Measurements from ENCODE around the gene COG7.
"Not testable (repeated sequence)": the region's sequence is repeated elsewhere in the genome, so short reads cannot be mapped to it uniquely, and the experiment has no call there.

COG7 gene

DNA sequence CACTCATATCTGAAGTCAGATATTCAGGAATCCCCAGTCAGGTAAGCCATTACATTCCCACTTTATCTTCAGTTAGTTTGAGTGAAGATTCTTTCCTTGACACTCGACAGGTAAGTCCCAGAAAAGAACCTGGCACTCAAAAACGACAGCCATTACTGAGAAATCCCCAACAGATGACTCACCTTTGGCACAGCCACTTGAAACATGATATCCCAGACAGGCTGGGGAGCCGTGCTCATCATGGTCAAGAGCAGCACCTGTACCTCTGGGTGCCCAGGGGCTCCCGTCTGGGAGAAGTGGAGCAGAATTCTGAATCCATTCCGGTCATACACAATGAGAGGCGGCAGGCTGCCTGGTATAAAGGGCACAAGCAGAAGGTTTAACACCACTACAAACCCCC lies 16.8 kb upstream of the COG7 start:
- DNase-seq: no peak

DNA sequence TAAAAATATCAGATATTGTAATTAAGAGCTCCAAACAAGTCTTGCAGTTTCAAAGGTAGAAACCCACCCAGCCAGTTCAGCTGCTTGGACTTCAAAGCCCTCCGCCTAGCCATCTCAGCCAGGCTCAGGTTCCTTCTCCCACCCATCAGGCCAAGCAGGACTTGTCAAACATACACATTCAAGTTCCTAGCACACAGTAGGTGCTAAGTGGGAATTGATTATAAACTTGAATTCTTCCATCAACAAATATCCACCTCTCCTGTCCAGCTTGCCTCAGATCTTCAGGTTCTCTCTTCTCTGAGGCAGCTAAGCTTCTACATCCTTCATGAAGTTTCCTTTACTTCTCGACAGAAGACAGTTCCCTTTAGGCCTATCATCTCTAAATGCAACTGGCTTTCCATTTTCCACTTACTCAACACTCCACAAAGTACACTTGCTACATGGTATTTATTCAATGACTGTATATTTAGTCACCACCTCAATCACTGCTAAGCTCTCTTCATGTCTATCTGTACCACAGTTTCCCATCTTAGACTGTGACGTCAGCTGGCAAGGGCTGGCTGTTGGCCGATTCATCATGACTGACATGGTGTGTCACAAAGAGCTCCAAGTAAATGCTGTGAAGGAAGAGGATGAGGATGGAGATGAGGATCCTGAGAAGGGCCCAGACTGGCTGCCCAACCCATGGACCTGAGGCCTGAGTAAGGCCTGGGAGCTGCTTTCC lies 13.3 kb upstream of the COG7 start:
- no peak for DNase-seq

DNA sequence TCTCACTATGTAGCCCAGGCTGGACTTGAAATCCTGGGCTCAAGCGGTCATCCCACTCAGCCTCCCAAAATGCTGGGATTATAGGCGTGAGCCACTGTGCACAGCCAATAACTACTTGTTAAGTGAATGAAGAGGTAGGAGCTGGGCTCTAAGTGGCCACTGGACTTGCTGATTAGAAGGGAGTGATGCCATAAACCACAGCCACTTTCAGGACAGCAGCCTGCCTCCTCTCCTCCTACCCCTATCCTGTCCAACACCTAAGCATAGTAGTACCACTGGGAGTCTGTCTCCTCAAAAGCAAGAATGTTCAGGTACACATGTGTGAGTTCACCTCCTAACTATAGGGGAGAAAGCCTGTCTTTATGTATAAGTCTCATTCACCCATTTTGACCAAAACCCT lies 12.2 kb upstream of the COG7 start:
- no peak for DNase-seq

DNA sequence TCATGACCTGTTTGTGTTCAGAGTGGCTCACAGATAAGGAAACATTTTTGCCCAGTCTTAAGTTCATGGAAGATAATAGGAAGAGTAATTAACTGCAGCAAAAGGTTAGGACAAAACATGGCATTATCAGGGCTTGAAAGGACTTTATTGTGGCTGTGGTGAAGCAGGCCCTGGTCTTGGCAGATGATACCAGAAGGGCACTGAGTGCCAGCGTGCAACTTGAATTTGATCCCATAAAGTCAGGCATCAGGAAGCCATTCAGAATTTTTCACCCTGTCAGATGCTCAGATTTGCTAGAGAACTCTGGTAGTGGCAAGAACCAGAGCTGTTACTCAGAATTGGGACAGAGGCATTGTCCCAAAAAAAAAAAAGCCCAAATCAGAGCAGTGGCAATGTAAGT lies 11.2 kb upstream of the COG7 start:
- DNase-seq: no peak

DNA sequence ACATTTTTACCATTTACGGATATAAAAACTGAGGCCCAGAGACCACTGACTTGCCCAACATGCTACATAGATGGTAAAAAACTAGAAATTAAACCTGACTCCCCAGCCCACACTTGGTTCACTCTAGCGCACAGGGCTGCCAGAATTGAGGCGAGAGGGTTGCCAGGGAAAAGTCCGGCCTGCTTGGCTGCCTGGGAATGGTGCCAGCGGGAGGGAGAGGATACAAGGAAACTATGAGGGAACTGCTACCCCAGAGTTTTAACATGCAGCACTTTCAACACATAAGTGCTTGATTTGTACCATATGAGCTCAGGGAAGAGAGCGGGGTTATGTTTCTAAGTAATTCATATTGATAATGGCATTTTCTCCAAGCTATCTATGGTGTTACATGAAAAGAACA lies 10.0 kb upstream of the COG7 start:
- not testable (repeated sequence) for DNase-seq

DNA sequence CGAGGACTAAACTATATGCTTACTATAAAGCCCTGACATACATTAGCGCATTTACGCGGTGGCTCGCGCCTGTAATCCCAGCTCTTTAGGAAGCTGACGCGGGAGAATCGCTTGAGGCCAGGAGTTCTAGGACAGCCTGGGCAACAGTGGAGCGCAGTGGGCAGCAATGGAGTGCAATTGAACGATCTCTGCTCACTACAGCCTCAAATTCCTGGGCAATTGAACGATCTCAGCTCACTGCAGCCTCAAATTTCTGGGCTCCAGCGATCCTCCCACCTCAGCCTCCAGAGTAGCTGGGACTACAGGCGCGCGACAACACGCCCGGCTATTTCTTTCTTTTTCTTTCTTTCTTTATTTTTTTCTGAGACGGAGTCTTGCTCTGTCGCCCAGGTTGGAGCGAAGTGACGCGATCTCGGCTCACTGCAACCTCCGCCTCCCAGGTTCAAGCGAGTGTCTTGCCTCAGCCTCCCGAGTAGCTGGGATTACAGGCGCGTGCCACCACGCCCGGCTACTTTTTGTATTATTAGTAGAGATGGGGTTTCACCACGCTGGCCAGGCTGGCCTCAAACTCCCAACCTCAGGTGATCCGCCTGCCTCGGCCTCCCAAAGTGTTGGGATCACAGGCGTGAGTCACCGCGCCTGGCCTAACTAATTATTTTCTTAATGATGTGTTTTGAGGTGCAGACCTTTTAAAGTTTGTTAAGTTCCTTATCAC lies 506 bp upstream of the COG7 start:
- DNase-seq: no peak

DNA sequence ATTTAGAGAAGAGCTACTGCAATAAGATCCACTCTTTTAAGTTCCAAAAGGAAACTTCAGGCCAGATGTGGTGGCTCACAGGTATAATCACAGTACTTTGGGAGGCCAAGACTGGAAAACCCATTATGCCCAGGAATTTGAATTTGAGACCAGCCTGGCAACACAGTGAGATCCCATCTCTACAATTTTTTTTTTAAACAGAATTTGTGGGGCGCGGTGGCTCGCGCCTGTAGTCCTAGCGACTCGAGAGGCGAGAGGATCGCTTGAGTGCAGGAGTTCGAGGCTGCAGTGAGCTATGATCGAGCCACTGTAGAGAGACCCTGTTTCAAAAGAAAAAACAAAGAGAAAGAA lies 793 bp downstream of the COG7 start:
- DNase-seq: no peak

DNA sequence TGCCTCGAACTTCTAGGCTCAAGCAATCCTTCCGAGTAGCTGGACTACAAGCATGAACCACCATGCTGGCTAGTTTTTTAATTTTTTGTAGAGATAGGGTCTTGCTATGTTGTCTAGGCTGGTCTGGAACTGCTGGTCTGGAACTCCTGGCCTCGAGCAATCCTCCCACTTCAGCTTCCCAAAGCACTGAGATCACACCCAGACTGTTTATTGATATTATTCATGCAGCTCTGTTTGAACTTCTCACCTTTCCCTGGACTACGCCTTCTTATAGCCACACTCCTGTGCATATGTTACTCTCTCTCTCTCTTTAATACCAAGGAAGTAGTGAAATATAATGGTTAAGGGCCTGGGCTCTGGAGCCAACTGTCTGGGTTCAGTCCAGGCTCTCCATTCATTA lies 4.6 kb downstream of the COG7 start:
- DNase-seq: no peak

DNA sequence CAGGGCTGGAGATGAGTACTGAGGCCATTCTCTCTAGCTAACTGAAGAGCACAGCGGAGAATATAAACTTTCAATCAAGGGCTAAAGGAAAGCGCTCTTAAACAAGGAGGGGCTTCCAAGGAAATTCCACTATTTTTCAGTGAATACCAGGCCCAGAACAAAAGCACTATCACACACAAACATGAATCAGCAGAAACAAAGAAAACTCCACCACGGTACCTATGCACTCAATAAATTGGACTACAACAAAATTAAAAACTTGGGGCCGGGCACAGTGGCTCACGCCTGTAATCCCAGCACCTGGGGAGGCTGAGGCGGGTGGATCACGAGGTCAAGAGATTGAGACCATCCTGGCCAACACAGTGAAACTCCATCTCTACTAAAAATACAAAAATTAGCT lies 15.4 kb downstream of the COG7 start:
- DNase-seq: not testable (repeated sequence)

DNA sequence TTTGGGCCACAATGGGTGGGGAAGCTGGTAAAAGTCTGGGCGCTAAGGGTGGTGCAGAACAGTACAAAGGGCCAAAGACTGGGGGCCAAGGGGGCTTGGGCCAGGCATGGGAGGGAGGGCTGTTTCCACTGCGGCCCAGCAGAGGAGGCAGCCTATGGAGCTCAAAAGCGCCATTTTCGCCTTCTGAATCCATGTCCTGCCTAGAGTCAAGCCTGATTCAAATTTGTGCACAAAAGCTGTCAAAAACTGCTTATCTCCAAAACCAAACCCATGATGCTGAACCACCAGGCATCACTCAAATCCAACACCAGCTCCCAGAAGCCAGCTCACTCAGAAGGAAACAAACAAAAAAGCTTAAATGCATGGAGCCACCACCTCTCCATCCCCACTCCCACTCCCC lies 16.0 kb downstream of the COG7 start:
- no peak for DNase-seq

DNA sequence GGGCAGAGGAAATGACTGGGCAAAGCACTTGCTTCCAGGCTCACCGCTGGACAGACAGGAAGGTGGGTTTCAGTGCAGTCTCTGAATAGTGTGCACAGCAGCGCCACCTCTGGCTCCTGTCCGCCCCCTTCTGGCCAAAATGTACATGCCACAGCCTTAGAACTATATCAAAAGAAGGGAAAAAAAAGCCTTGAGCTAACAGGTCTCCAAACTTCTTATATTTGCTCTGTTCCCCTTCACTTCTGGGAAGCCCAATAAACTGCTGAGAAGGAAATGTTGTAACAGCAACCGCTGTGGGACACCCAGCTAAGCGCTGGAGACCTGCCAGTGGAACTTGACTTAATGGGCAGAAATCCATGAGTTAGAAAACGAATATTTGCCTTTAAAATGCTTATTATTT lies 17.5 kb downstream of the COG7 start:
- DNase-seq: no peak

DNA sequence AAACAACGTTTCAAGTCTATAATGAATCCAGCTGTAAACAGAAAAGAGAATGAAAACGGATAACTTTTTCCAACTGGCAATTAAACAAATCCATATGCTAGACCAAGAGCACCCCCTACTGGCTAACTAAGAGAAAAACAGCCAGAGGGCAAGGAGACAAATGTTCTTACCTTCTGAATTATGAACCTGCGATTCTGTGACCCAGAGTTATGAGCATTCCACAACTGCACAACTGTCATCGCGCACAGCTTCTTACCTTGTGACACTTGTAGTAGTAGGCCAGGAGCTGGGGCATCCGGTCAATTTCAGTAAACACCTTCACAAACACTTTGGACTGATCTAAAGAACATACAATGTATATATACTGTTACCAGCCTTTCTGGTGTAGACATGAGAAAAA lies 18.6 kb downstream of the COG7 start:
- no peak for DNase-seq

DNA sequence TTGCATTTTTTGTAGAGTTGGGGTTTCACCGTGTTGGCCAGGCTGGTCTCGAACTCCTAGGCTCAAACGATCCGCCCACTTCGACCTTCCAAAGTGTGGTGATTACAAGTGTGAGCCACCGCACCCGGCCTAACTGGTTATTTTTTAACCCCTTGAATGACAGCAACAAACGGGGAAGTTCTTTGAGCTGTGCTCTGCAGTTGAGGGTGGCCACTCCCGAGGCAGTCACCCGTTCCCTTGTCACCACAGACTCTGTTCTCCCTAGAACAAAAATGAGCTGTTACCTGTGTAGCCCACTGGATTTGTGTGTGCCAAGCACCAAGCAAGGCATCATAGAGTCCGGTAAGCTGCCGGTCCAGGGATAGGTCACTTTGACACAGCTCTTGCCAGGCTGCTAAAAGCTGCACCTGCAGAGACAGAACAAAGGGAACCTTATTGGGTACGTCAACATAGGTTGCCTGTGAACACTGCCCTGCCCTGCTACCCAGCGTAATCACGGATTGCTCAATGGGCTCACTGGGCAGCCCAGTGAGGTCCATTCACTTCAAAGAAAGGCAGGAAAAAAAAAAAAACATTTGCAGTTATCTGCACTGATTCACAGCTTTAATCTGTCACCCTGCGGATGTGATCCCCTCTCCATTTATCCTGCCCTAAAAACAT lies 19.6 kb downstream of the COG7 start:
- DNase-seq: no peak

DNA sequence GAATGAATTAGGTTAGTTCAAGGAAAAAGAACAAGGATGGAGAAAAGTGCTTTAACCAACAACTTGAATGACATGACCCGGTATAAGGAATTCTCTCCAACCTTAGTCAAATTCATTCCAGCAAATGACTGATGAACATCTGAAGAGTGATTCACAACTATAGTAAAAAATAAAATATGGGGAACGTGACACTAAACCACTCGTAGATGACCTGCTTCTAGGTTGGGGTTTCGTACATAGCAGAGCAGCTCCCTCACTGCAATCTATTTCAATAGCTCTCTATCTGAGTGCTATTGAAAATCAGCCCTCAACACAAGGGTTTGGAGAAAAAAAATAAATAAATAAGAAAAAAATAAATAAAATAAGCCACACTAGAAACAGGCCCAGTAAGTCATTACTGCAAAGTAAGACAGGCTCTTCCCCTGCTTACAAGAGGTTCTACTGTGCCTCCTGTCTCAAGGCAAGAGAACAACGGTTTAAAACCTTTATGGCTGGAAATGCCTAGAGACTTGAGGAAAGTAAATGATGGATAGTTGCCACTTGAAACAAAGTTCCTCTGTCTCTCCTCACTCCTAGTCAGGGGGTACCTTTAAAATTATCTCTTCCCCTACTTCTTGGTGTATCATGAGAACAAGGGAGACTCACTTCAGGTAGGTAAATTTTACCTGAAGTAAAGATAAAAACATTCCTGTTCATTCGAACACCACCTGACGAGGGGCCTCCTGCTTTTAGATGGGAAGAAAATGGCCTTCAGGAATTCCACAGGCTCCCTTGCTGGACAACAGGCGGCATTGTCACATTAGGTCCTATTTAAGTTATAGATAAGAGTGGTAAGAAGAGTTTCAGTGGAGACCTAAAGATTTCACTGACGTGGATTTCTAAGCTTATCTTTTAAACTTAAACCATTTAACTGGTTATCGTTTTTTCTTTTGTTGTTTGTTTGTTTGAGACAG lies 20.5 kb downstream of the COG7 start:
- no peak for DNase-seq

DNA sequence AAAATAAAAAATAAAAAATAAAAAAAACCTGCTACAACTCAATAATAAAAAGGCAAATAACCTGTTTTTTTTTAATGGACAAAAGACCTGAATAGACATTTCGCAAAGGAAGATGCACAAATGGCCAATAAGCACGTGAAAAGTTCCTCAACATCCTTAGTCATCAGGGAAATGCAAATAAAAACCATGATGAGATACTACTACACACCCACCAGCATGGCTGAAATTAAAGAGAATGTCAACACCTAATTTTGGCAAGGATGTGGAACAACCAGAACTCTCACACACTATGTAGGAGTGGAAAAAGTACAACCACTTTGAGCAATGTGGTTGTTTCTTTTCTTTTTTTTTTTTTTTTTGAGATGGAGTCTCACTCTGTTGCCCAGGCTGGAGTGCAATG lies 24.6 kb downstream of the COG7 start:
- DNase-seq: no peak

DNA sequence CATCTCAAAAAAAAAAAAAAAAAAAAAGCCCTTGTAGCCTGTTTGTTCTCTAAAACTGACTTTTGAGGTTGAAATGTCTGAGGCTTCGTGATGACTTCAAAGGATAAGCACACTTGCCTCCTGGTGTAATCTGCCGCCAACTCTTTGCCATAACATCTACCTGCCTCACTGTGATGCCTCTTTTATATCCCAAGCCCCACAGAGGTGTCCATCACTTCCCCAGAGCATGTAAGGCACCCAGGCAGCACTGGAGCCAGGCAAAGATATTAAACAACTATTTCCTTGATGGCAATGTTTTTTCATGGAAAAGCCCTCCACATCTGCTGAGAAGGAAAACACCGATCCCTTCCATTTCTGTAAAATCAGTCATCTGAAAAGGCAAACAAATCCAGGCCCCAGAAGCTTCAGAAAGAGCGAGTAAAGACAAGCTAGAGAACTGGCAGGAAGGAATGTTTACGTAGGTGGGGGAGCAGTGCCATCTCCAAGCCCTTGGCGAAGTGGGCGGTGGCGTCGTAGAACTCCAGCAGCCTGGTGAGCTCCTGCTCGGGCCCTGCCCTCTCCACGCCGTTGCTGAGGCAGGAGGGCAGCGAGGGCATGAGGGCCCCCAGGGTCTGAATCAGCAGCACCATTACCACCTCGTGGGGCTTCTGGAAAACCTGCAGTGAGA lies 28.6 kb downstream of the COG7 start:
- no peak for DNase-seq

DNA sequence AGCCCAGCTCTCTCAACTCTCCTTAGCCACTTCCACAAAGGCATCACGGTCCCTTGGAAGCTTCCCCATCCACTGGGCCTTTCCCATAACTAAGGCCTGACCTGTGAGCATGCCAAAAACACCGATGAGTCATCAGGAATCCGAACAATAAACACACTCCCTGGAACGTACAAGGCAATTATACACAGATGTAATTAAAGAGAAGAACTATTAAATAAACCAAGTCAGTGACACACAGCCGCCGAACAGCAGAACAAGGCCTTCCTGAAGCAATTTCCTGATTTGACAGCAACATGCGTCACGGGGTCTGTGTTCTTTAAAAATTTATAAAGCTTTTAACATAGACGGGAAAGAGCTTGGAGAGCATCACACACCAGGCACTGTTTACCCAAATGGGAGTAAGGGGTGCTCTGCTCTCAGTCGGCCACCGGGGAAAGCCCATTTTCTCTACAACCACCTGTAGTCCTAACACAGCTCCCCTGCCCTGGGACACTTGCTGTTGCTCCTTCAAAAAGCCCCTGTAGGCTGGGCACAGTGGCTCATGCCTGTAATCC lies 29.4 kb downstream of the COG7 start:
- DNase-seq: no peak

DNA sequence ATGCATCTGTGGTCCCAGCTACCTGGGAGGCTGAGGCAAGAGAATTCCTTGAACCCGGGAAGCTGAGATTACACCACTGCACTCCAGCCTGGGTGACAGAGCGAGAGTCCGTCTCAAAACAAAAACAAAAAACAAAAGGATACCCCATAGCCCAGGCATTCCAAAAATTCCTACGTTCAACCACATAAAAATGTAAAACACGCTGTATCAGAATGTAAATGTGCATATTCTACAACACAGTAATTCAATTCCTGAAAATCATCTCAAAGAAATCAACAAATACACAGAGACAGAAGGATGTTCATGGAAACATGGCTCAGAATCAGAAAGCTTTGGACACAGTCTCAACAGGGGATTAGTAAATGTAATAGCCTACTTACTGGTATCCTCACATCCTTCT lies 33.0 kb downstream of the COG7 start:
- DNase-seq: no peak

DNA sequence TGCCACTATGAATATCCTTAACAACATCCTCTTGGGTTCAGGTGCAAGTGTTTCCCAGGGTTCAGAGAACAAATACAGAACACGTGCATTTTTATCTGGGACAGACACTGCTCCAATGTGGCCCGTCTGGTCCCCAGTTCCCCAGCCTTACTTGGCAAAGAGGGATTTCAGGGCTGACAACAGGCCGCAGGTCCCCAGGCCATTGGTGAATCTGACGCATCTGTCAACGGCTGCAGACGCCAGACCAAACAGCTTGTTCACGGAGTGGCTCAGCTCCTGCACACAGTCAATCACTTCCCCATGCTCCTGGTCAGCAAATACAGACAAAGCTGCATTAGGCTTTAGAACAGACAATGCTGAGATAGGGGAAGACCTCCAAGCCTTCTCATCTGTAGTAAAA lies 36.2 kb downstream of the COG7 start:
- no peak for DNase-seq

DNA sequence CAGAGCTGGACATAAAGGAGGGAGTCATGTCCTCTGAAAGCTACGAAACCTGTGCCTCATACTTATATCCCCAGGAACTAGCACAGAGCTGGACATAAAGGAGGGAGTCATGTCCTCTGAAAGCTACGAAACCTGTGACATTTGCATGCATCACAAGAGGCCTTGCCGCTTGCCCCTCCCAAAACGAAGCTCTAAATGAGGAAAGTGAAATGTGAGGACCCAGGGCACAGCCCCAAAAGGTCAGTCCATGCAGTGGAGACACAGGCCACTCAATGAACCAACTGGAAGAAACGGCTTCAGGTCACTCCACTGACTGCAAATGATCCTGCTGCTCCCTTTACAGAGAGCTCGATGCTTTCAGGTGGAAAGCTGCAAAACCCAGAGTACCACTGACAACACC lies 38.3 kb downstream of the COG7 start:
- DNase-seq: no peak

DNA sequence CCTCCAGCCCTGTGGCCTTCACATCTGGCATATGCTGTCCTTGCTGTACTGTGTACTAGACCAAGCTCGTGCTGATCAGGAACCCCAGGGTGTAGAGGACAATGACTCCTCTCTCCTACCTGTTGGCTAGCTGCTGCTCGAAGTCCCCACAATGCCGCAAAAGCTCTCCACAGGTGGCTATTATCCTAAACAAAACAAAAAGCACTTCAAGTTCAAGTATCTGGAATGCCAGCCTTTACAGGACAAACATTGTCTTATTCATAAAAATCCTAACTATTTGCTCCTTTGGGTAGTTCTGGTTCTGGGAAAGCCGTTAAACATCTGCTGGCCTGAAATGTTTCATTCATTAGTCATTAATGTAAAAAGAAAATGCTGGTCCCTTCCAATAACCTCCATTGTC lies 42.8 kb downstream of the COG7 start:
- no peak for DNase-seq

DNA sequence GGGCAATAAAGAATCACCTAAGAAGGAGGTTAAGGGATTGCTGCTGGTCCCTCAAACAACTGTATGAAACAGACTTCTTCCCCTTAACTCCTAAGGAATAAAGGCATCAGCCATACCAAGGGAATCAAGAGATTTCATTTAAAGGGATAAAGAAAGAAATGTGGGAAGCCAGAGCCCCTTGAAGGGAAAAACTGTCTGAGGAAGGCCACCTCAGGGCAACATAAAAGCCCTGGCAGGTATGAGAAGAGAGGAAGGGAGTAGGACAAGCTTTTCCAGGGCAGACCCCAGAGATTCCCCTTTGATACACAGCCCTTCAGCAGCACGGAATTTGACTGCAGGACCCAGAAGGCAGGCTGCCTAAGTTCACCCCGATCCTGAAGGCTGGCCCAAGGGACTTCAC lies 43.5 kb downstream of the COG7 start:
- DNase-seq: no peak
